Osteocyte (in vitro differentiated cells): ENCODE results near the gene HDAC9. TPM values are rescaled to one million over a fixed set of nuclear protein-coding genes. Genes with fewer than 3 reads are reported as not detected.

Experiments
- DNase-seq: peaks from one replicate; pipeline ENCODE4 v3.0.0; 2021; ENCODE audit warnings: mixed read lengths; ENCODE audit not compliant: unreplicated experiment; ENCODE audit errors: extremely low spot score
- H3K27ac Mint-ChIP-seq: one replicate; pipeline ENCODE4 v1.8.0; 2021; ENCODE audit warnings: mild to moderate bottlenecking, mixed read lengths; ENCODE audit not compliant: unreplicated experiment
- H3K27me3 Mint-ChIP-seq: one replicate; pipeline ENCODE4 v1.8.0; 2021; ENCODE audit warnings: mixed read lengths; ENCODE audit not compliant: unreplicated experiment
- H3K36me3 Mint-ChIP-seq: one replicate; pipeline ENCODE4 v1.8.0; 2021; ENCODE audit warnings: mixed read lengths; ENCODE audit not compliant: unreplicated experiment
- H3K4me1 Mint-ChIP-seq: one replicate; pipeline ENCODE4 v1.8.0; 2021; ENCODE audit warnings: mixed read lengths; ENCODE audit not compliant: unreplicated experiment
- H3K4me3 Mint-ChIP-seq: one replicate; pipeline ENCODE4 v1.8.0; 2021; ENCODE audit warnings: mild to moderate bottlenecking, moderate library complexity, mixed read lengths; ENCODE audit not compliant: unreplicated experiment
- H3K9me3 Mint-ChIP-seq: one replicate; pipeline ENCODE4 v1.8.0; 2021; ENCODE audit warnings: mixed read lengths; ENCODE audit not compliant: unreplicated experiment
- total RNA-seq: library from RNA; stranded (reverse); gene quantifications from 2 replicates; pipeline ENCODE4 v1.2.1, GENCODE V29; 2021
- TF ChIP-seq, protein P1 (sequence below): fragments of 200-600 bp; sonication (generic); IDR thresholded peaks from 2 replicates; pipeline ENCODE4 v1.5.0; 2021; ENCODE audit warnings: antibody characterized with exemption, mild to moderate bottlenecking, moderate library complexity

HDAC9 gene
- total RNA-seq, 1 donor from 2014 or later = 0.81 TPM

GRCh38 chr7:18901982-18902421 is 406.5 kb downstream of the HDAC9 start:
- no peak for DNase-seq

GRCh38 chr7:18902892-18903291 is 407.3 kb downstream of the HDAC9 start:
- Mint-ChIP-seq H3K27ac (no peak overlapping the region), H3K9me3 (no peaks in the 10 kb centered on the region), H3K36me3 (no peaks in the 10 kb centered on the region), H3K4me1 (peaks cover 21% of the 10 kb centered on the region), H3K27me3 (no peaks in the 10 kb centered on the region), H3K4me3 (no peak overlapping the region)
- no peak for DNase-seq
- TF ChIP-seq, protein P1, sequence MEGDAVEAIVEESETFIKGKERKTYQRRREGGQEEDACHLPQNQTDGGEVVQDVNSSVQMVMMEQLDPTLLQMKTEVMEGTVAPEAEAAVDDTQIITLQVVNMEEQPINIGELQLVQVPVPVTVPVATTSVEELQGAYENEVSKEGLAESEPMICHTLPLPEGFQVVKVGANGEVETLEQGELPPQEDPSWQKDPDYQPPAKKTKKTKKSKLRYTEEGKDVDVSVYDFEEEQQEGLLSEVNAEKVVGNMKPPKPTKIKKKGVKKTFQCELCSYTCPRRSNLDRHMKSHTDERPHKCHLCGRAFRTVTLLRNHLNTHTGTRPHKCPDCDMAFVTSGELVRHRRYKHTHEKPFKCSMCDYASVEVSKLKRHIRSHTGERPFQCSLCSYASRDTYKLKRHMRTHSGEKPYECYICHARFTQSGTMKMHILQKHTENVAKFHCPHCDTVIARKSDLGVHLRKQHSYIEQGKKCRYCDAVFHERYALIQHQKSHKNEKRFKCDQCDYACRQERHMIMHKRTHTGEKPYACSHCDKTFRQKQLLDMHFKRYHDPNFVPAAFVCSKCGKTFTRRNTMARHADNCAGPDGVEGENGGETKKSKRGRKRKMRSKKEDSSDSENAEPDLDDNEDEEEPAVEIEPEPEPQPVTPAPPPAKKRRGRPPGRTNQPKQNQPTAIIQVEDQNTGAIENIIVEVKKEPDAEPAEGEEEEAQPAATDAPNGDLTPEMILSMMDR = no peak

More at GRCh38 chr7:18901982-18902421, 406.5 kb downstream of the HDAC9 start:
- Mint-ChIP-seq H3K4me3 (no peak overlapping the region), H3K27ac (no peak overlapping the region), H3K4me1 (peaks cover 21% of the 10 kb centered on the region), H3K36me3 (no peaks in the 10 kb centered on the region), H3K27me3 (no peaks in the 10 kb centered on the region), H3K9me3 (no peaks in the 10 kb centered on the region)
- TF ChIP-seq, protein P1 = no peak

DNA sequence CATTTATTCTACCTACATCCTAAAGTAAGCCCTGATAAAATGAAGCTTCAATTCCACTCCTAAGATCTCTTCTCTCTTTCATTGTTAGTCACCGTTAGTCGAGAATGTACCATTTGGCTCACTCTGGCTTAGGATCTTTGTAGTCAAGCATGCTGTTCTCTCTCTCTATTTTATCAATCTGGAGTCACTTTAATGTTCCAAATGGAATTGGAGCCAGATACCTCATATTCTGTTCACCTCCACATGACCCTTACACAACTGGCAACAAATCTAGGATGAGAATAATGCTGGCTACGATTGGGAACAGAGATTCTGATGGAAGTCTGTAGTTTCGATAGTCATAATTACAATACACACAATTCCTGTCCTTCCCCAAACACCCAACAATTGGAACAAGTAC is 408.1 kb downstream of the HDAC9 start:
- no peak for DNase-seq
- H3K4me1 Mint-ChIP-seq = peaks cover 21% of the 10 kb centered on the region
- no peak overlapping the region for H3K27ac Mint-ChIP-seq
- no peaks in the 10 kb centered on the region for H3K36me3 Mint-ChIP-seq
- H3K4me3 Mint-ChIP-seq = no peak overlapping the region
- TF ChIP-seq, protein P1 = no peak
- peaks cover 3% of the 10 kb centered on the region for H3K9me3 Mint-ChIP-seq
- no peaks in the 10 kb centered on the region for H3K27me3 Mint-ChIP-seq

GRCh38 chr7:18905316-18905943 is 409.9 kb downstream of the HDAC9 start:
- H3K27ac Mint-ChIP-seq = no peak overlapping the region
- H3K27me3 Mint-ChIP-seq = no peaks in the 10 kb centered on the region
- H3K36me3 Mint-ChIP-seq = no peaks in the 10 kb centered on the region
- no peak for DNase-seq
- TF ChIP-seq, protein P1 = no peak
- peaks cover 14% of the 10 kb centered on the region for H3K4me1 Mint-ChIP-seq
- H3K4me3 Mint-ChIP-seq = no peak overlapping the region
- peaks cover 19% of the 10 kb centered on the region for H3K9me3 Mint-ChIP-seq

- Mint-ChIP-seq H3K27me3 (no peaks in the 10 kb centered on the region), H3K9me3 (peaks cover 27% of the 10 kb centered on the region), H3K4me1 (peaks cover 3% of the 10 kb centered on the region), H3K27ac (no peak overlapping the region), H3K4me3 (no peak overlapping the region), H3K36me3 (no peaks in the 10 kb centered on the region)
- TF ChIP-seq, protein P1 = no peak
- DNase-seq = no peak
Measured at GRCh38 chr7:18906901-18907300, 411.4 kb downstream of the HDAC9 start.
